OCI-LY7 (cell line): Measurements from ENCODE around the gene SPRY4.

Source experiments
- CTCF ChIP-seq: fragments of 200-600 bp; sonication (generic); conservative IDR thresholded peaks from 2 replicates; pipeline ENCODE4 v1.5.1; 2014; ENCODE audit warnings: mild to moderate bottlenecking, antibody characterized with exemption, low read length, moderate library complexity, mixed read lengths
- EZH2phosphoT487 ChIP-seq: fragments of 200-600 bp; sonication (generic); IDR thresholded peaks from 2 replicates; pipeline ENCODE4 v1.6.1; 2018; ENCODE audit warnings: low read depth, borderline replicate concordance, mild to moderate bottlenecking, mixed run types, antibody characterized with exemption, low read length, moderate library complexity, mixed read lengths

GRCh38 chr5:142275496-142275895 is 49.3 kb downstream of the SPRY4 start:
- TF ChIP-seq CTCF (no peak), EZH2phosphoT487 (no peak)
